Common myeloid progenitor, CD34-positive (primary cell): ENCODE measurements around the gene HBQ1.
"Not testable (repeated sequence)": the region's sequence is repeated elsewhere in the genome, so short reads cannot be mapped to it uniquely, and the experiment has no call there.

Experiments
- CTCF ChIA-PET: fragments of 350-600 bp; sonication (Branson Sonifier 250); formaldehyde crosslinking; loops from one replicate; lab custom pipeline; 2021; ENCODE audit warnings: antibody characterized with exemption; lab: Charles Lee
- POLR2A ChIA-PET: fragments of 350-600 bp; sonication (Branson Sonifier 250); formaldehyde crosslinking; loops from one replicate; lab custom pipeline; 2021; ENCODE audit warnings: antibody characterized with exemption; lab: Charles Lee
- DNase-seq, 3 donors: peaks; one replicate each; pipeline versions ENCODE4 v3.0.0 to v3.0.0-alpha.2; 2013
- H3K27ac ChIP-seq, 2 experiments: 1 replicate in 1 of 2; 2 replicates in 1 of 2; pipeline ENCODE4 v1.7.0; 2013; ENCODE audit warnings: inconsistent platforms in 2 of 2, low read length in 2 of 2, mild to moderate bottlenecking in 2 of 2, low read depth in 1 of 2, moderate library complexity in 1 of 2; ENCODE audit not compliant: severe bottlenecking in 2 of 2, insufficient read depth in 1 of 2, poor library complexity in 1 of 2
- H3K27me3 ChIP-seq, 5 experiments: replicated peaks in 2 of 5; 1 replicate in 3 of 5; 2 replicates in 2 of 5; pipeline versions ENCODE4 v1.6.1 to v1.7.0; 2013; ENCODE audit warnings: low read length in 4 of 5, mild to moderate bottlenecking in 2 of 5, moderate library complexity in 2 of 5, inconsistent platforms in 1 of 5; ENCODE audit not compliant: insufficient read depth in 5 of 5, control insufficient read depth in 4 of 5
- H3K36me3 ChIP-seq, 4 experiments: 1 replicate in 2 of 4; 2 replicates in 2 of 4; pipeline versions ENCODE4 v1.6.1 to v1.7.0; 2013; ENCODE audit warnings: low read length in 3 of 4, control low read depth in 1 of 4, mild to moderate bottlenecking in 1 of 4; ENCODE audit not compliant: control insufficient read depth in 4 of 4, insufficient read depth in 4 of 4
- H3K4me1 ChIP-seq, 4 experiments: 1 replicate in 3 of 4; 2 replicates in 1 of 4; pipeline versions ENCODE4 v1.6.1 to v1.7.1; 2013; ENCODE audit warnings: low read length in 3 of 4, mild to moderate bottlenecking in 3 of 4, control low read depth in 1 of 4, inconsistent platforms in 1 of 4, moderate library complexity in 1 of 4; ENCODE audit not compliant: control insufficient read depth in 4 of 4, insufficient read depth in 4 of 4; ENCODE audit errors: control extremely low read depth in 1 of 4
- H3K4me3 ChIP-seq, 7 experiments: 1 replicate in 4 of 7; 2 replicates in 3 of 7; pipeline versions ENCODE4 v1.5.1 to v1.7.0; 2013; ENCODE audit warnings: mild to moderate bottlenecking in 7 of 7, low read length in 6 of 7, moderate library complexity in 6 of 7, inconsistent platforms in 2 of 7, low read depth in 2 of 7, control low read depth in 1 of 7; ENCODE audit not compliant: insufficient read depth in 4 of 7, control insufficient read depth in 1 of 7; ENCODE audit errors: extremely low read depth in 1 of 7
- H3K9me3 ChIP-seq, 5 experiments: 1 replicate in 4 of 5; 2 replicates in 1 of 5; pipeline versions ENCODE4 v1.6.1 to v1.7.1; 2013; ENCODE audit warnings: low read length in 4 of 5, mild to moderate bottlenecking in 2 of 5, inconsistent platforms in 1 of 5, low read depth in 1 of 5, moderate library complexity in 1 of 5; ENCODE audit not compliant: control insufficient read depth in 4 of 5, insufficient read depth in 2 of 5; ENCODE audit errors: control extremely low read depth in 1 of 5
- WGBS: methylation state at CpG from one replicate; pipeline ENCODE4 v1.1.5; 2013; ENCODE audit not compliant: insufficient coverage; 5-methylcytosine and 5-hydroxymethylcytosine counted together

Gene HBQ1

DNA sequence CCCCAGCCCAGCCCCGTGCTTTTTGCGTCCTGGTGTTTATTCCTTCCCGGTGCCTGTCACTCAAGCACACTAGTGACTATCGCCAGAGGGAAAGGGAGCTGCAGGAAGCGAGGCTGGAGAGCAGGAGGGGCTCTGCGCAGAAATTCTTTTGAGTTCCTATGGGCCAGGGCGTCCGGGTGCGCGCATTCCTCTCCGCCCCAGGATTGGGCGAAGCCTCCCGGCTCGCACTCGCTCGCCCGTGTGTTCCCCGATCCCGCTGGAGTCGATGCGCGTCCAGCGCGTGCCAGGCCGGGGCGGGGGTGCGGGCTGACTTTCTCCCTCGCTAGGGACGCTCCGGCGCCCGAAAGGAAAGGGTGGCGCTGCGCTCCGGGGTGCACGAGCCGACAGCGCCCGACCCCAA, 4.3 kb upstream of the HBQ1 start:
- Histone ChIP-seq H3K4me3 (peak overlapping the region in 1 of 7 experiments; percentile 50), H3K27me3 (peaks cover 0 to 70% (median 21%) of the 10 kb centered on the region in 5 experiments), H3K4me1 (peaks cover 0 to 35% (median 23%) of the 10 kb centered on the region in 4 experiments)
- DNase-seq, H3K36me3 ChIP-seq, POLR2A ChIA-PET, H3K27ac ChIP-seq, H3K9me3 ChIP-seq: not testable (repeated sequence)
- no CpG with 5 or more reads among the region's 39 CpGs for WGBS
- CTCF ChIA-PET: interaction anchor here (1.7 kb wide), 1 partner anchor 59 kb away, joined by 4 read pairs; no protein-coding TSS in a partner anchor

DNA sequence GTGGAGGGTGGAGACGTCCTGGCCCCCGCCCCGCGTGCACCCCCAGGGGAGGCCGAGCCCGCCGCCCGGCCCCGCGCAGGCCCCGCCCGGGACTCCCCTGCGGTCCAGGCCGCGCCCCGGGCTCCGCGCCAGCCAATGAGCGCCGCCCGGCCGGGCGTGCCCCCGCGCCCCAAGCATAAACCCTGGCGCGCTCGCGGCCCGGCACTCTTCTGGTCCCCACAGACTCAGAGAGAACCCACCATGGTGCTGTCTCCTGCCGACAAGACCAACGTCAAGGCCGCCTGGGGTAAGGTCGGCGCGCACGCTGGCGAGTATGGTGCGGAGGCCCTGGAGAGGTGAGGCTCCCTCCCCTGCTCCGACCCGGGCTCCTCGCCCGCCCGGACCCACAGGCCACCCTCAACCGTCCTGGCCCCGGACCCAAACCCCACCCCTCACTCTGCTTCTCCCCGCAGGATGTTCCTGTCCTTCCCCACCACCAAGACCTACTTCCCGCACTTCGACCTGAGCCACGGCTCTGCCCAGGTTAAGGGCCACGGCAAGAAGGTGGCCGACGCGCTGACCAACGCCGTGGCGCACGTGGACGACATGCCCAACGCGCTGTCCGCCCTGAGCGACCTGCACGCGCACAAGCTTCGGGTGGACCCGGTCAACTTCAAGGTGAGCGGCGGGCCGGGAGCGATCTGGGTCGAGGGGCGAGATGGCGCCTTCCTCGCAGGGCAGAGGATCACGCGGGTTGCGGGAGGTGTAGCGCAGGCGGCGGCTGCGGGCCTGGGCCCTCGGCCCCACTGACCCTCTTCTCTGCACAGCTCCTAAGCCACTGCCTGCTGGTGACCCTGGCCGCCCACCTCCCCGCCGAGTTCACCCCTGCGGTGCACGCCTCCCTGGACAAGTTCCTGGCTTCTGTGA, 3.5 kb upstream of the HBQ1 start, which contains the start of gene HBA1:
HBA1 (plus strand) TSS at position 204 of the 906 bp plus-strand sequence; CDS start at position 241, 37 bp downstream.
- H3K9me3 ChIP-seq, H3K27ac ChIP-seq, DNase-seq, H3K36me3 ChIP-seq, POLR2A ChIA-PET: not testable (repeated sequence)
- Histone ChIP-seq H3K4me1 (peaks cover 0 to 38% (median 29%) of the 10 kb centered on the region in 4 experiments), H3K4me3 (peak within 1 kb of the TSS in 1 of 7 experiments; percentile 50), H3K27me3 (peaks cover 0 to 64% (median 19%) of the 10 kb centered on the region in 5 experiments)
- CTCF ChIA-PET: interaction anchor here (1.5 kb wide), 1 partner anchor 59 kb away, joined by 3 read pairs; no protein-coding TSS in a partner anchor
- no CpG with 5 or more reads among the region's 88 CpGs for WGBS

DNA sequence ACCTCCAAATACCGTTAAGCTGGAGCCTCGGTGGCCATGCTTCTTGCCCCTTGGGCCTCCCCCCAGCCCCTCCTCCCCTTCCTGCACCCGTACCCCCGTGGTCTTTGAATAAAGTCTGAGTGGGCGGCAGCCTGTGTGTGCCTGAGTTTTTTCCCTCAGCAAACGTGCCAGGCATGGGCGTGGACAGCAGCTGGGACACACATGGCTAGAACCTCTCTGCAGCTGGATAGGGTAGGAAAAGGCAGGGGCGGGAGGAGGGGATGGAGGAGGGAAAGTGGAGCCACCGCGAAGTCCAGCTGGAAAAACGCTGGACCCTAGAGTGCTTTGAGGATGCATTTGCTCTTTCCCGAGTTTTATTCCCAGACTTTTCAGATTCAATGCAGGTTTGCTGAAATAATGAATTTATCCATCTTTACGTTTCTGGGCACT, 2.9 kb upstream of the HBQ1 start:
- peaks cover 0 to 38% (median 29%) of the 10 kb centered on the region in 4 experiments for H3K4me1 ChIP-seq
- H3K27me3 ChIP-seq: peaks cover 0 to 62% (median 17%) of the 10 kb centered on the region in 5 experiments
- ChIA-PET CTCF (interaction anchor here (1.5 to 1.9 kb wide), 2 partner anchors 10 to 59 kb away, joined by 3 to 6 read pairs; no protein-coding TSS in a partner anchor), POLR2A (interaction anchor here (0.6 kb wide), 1 partner anchor 12 kb away, joined by 4 read pairs; no protein-coding TSS in a partner anchor)
- H3K36me3 ChIP-seq: no peaks in the 10 kb centered on the region
- H3K9me3 ChIP-seq: peaks cover 0 to 2% (median 0%) of the 10 kb centered on the region in 5 experiments
- no peak overlapping the region for H3K27ac ChIP-seq
- 16% methylated on average over 9 of the region's 13 CpGs for WGBS
- no peak overlapping the region for H3K4me3 ChIP-seq
- DNase-seq: no peak

DNA sequence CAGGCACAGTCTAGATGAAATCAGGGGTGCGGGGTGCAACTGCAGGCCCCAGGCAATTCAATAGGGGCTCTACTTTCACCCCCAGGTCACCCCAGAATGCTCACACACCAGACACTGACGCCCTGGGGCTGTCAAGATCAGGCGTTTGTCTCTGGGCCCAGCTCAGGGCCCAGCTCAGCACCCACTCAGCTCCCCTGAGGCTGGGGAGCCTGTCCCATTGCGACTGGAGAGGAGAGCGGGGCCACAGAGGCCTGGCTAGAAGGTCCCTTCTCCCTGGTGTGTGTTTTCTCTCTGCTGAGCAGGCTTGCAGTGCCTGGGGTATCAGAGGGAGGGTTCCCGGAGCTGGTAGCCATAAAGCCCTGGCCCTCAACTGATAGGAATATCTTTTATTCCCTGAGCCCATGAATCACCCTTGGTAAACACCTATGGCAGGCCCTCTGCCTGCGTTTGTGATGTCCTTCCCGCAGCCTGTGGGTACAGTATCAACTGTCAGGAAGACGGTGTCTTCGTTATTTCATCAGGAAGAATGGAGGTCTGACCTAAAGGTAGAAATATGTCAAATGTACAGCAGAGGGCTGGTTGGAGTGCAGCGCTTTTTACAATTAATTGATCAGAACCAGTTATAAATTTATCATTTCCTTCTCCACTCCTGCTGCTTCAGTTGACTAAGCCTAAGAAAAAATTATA, 2.1 kb upstream of the HBQ1 start:
- peaks cover 0 to 38% (median 29%) of the 10 kb centered on the region in 4 experiments for H3K4me1 ChIP-seq
- CTCF ChIA-PET: interaction anchor here (1.2 to 5.5 kb wide), 4 partner anchors 10 to 72 kb away, joined by 3 to 30 read pairs (median 4); no protein-coding TSS in a partner anchor
- WGBS: 85% methylated on average over 6 of the region's 11 CpGs
- no peak overlapping the region for H3K27ac ChIP-seq
- POLR2A ChIA-PET: interaction anchor here (0.6 kb wide), 1 partner anchor 13 kb away, joined by 4 read pairs; no protein-coding TSS in a partner anchor
- peaks cover 0 to 62% (median 17%) of the 10 kb centered on the region in 5 experiments for H3K27me3 ChIP-seq
- no peaks in the 10 kb centered on the region for H3K36me3 ChIP-seq
- no peak overlapping the region for H3K4me3 ChIP-seq
- DNase-seq: no peak
- peaks cover 0 to 2% (median 0%) of the 10 kb centered on the region in 5 experiments for H3K9me3 ChIP-seq

DNA sequence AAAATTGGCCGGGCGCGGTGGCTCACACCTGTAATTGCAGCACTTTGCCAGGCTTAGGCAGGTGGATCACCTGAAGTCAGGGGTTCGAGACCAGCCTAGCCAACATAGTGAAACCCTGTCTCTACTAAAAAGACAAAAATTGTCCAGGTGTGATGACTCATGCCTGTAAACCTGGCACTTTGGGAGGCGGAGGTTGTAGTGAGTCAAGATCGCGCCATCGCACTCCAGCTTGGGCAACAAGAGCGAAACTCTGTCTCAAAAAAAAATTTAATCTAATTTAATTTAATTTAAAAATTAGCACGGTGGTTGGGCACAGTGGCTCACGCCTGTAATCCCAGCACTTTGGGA, 1.6 kb upstream of the HBQ1 start:
- H3K27ac ChIP-seq: no peak overlapping the region
- peaks cover 0 to 57% (median 17%) of the 10 kb centered on the region in 5 experiments for H3K27me3 ChIP-seq
- H3K4me3 ChIP-seq: no peak overlapping the region
- CTCF ChIA-PET: interaction anchor here (1.2 to 5.5 kb wide), 3 partner anchors 11 to 72 kb away, joined by 3 to 30 read pairs (median 6); no protein-coding TSS in a partner anchor
- POLR2A ChIA-PET: no interaction called here
- no peaks in the 10 kb centered on the region for H3K36me3 ChIP-seq
- WGBS: 90% methylated on average over 3 of the region's 11 CpGs
- H3K9me3 ChIP-seq: peaks cover 0 to 2% (median 0%) of the 10 kb centered on the region in 5 experiments
- no peak for DNase-seq
- peaks cover 0 to 34% (median 28%) of the 10 kb centered on the region in 4 experiments for H3K4me1 ChIP-seq

DNA sequence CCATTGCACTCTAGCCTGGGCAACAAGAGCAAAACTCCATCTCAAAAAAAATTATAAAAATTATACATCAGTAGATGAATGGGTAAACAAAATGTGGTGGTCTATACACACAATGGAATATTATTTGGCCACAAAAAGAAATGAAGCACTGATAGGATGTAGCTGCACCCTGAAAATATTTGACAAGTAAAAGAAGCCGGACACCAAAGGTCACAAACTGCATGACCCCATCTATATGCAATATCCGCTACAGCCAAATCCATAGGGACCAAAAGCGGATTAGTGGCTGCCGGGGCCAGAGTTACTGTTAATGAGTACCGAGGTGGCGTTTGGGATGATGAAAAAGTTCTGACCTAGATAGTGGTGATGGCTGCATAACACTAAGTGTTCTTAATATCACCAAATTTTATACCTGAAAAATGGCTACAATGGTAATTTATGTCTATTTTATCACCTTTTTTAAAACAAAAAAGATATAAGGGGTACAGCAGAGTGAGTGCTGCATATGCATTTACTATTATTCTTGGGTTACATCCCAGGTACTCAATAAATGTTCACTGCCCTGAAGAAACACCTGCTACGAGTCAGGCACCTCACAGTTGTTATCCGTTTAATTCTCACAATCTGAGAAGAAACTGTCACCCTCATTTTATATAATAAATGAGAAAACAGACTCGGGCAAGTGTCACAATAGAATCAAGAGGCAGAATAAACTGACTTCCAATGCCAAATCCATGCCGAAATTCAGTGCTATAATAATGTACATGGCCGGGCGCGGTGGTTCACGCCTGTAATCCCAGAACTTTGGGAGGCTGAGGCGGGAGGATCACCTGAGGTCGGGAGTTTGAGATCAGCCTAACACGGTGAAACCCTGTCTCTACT, 807 bp upstream of the HBQ1 start:
- 85% methylated on average over 12 of the region's 17 CpGs for WGBS
- Histone ChIP-seq H3K27ac (no peak overlapping the region), H3K36me3 (no peaks in the 10 kb centered on the region), H3K4me1 (peaks cover 0 to 31% (median 26%) of the 10 kb centered on the region in 4 experiments), H3K9me3 (no peaks in the 10 kb centered on the region), H3K4me3 (peak overlapping the region in 2 of 7 experiments; percentile 28 to 57), H3K27me3 (peaks cover 0 to 51% (median 16%) of the 10 kb centered on the region in 5 experiments)
- POLR2A ChIA-PET: no interaction called here
- no peak for DNase-seq
- CTCF ChIA-PET: interaction anchor here (1.2 to 5.5 kb wide), 5 partner anchors 12 to 75 kb away, joined by 3 to 30 read pairs (median 6); no protein-coding TSS in a partner anchor
